NCI-H510A (cell line): ENCODE results near the gene CX3CL1.

ENCODE experiments used
- DNase-seq: peaks from one replicate; lab custom pipeline; 2025; lab: John Stamatoyannopoulos, UW

Gene CX3CL1

DNA sequence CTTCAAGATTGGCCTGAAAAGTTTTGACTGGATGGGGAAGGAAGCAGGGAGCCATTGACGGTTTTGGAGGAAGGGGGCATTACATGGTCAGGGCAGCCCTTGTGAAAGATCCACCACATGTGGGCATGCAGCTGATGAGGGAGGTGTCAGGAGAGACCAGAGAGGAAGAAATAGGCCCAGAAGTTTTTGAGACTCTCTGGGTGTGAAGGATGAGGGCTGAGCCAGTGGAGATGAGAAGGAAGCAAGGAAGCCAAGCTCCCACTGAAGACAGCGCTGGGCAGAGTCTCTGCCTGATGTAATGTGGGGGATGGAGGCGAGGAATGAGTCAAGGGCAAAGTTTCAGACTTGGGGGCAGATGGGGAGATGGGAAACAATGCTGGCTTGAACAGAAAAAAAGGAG, 32.8 kb downstream of the CX3CL1 start:
- no peak for DNase-seq

DNA sequence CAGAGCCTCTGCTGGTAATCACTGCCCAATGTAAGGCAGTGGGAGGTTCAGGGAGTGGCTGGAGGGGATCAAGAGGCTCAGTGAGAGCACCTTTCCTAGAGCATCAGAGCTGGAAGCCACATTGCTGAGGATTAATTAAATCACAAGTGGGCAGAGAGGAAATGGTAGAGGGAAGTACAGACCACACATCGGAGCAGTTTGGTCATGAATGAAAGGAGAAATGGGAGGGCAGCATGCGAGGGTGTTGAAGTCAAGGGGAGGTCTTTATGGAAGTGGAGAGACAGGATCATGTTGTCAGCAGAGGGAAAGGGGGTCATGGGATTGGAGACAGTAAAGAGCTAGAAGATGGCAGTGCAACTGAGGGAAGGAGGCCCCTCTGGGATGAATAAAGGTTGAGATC, 34.6 kb downstream of the CX3CL1 start:
- DNase-seq, result no peak

DNA sequence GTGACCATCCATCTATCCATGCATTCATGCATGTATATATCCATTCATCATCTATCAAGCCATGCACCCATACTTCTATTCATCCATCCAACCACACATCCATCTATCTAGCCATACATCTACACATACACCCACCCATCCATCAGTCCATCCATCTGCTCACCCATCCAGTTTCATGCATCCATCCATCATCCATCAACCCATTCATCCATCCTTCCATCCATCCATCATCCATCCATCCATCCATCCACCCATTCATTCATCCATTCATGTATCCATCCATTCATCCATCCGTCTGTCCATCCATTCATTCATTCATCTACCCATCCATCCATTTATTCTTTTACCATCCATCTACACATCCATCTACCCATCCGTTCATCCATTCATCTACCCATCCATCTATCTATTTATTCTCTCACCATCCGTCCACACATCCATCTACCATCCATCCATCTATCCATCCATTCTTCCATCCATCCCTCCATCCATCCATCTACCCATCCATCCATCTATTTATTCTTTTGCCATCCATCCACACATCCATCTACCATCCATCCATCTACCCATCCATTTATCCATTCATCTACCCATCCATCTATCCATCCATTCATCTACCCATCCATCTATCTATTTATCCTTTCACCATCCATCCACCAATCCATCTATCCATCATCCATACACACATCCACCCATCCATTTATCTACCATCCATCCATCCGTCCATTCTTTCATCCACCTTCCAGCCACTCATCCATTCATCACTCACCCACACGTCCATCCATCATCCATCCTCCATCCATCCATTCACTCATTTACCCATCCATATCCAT, 35.4 kb downstream of the CX3CL1 start:
- DNase-seq, result no peak

DNA sequence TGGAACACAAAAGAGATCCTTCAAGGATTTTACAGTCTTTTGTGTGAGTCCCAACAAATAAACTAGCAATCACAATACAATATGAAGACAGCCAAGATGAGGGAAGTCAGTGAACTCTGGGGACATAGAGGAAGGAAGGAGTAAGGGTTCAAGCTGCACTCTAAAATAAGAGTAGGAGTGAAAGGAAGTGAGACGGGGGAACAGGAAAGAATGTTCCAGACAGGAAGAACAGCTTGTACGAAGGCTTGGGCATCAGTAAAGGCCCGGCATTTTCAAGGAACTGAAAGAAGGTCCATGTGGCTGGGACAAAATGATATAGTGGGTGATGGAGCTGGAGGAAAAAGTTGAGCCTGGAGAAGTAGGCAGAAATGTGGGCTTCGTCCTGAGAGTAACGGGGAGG, 36.8 kb downstream of the CX3CL1 start:
- no peak for DNase-seq

DNA sequence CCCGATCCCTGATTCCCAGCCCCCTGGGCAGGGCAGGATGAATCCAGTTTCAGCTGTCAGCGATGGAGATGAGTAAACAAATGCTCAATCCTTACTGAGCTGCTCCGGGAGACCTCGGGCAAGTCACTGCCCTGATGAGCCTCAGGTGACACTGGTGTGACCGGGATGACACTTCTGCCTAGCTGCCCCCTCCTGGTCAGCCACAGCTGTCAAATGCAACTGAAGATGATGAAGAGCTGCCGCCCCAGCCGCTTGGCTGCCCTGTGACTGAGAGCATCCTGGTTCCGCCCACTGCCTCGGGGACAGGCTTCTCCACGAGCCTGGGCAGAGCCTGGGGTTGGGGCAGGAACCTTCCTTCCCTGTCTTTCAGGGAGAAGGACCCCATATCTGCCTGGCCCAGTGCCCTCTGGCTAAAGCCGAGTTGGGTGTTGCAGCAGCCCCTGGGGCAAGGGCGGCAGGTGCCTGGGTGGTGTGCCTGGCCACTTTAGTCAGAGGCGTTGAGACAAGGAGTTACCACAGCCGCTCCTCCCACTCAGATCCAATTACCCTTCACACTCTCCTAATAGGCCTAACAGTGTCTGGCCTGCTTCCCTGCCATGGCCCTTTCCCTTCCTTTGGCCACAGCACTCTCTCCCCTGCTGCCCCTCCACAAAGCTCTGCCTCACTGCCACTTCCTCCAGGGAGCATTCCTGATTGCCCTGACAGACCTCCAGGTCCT, 37.7 kb downstream of the CX3CL1 start:
- DNase-seq, result peak; percentile 61

DNA sequence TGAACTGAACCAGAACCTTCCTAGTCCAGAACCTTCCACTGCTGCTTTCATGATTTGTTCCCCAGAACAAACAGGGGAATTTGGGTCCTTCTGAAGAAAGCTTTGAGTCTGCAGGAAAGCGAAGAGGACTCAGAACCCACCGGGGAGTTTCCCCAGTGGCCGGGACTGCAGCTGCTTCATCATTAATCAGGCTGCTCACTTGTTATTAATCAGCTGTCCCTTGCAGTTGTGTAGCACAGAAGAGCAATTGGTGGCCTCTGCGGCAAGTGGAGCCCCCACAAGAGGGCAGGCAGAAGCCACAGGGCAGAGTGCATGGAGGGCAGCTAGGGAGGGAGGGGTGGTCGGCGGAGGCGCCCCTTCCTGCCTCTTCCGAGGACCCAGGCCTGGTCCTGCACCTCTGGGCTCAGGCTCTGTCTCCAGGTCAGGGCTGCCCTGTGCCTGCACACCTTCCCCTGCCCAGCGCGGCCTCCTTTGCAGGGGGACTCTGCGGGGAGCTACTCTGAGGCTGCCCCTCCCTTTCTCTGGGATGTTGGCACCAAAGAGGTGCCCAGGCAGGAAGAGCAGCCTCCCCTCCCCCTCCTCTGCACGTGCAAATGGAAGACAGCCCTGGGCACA, 39.2 kb downstream of the CX3CL1 start:
- no peak for DNase-seq

DNA sequence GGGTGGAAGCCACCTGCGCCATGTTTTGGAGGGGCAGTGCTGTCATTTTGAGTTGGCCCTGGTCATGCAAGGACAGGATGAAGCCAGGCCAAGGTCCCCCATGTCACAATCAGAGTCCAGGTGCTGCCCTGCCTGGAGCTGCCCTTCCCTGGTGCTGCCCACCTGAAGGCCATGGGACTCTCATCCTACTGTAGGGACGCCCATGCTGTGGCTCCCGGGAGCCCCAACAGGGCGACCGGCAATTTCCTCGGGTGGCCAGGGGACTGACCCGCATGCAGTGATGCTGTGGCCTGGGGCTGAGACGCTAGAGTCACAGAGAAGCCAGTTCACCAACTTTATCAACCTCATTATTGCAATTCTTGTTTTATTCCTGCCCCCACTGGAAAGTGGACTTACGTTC, 40.3 kb downstream of the CX3CL1 start:
- DNase-seq, result no peak

DNA sequence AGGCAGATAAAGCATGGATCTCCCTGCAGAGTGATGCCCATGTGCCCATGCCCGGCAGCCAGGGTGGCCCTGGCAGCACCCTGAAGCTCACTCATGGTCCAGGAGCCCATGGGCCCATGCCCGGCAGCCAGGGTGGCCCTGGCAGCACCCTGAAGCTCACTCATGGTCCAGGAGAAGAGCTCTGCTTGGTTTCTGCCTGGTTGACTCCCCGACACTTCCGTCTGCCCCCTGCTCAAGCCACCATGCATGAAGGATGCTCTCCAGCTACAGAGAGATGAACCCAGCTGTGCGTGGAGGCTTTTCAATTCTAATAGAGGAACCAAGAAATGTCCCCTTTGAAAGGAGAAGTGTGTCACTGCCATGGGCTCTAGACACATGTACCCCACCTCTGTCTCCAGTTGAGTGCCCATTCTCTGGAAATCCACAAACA, 41.0 kb downstream of the CX3CL1 start:
- DNase-seq, result no peak

DNA sequence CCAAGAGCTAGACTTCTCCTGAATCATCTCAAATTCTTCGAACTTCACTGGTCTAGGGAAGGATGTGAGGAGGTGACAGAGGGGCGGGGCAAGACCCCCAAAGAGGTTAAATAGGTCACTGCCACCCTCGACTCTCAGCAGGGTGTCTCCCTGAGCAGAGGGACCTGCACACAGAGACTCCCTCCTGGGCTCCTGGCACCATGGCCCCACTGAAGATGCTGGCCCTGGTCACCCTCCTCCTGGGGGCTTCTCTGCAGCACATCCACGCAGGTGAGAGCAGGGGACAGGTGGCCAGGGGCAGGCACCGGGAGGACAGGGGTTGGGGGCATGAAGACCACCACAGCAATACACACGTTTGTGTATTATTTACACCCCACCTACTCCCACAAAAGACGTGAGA, 41.4 kb downstream of the CX3CL1 start:
- no peak for DNase-seq

DNA sequence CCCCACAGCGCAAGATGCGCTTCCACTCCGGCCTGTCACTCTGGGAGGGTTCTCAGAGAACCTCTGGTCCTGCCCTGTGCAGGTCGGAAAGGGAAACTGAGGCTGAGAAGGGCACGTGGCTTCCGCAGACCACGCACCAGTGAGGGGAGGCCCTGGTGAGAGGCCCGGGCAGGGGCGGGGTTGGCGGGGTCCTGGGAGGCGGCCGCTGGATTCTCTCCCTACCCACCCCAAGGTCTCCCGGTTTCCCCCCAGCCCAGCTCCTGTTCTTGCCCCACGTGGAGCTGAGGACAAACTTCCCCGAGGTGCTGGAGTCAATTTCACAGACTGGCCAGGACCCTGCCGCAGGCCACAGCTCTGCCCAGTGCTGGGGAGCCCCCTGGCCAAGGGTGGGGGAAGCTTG, 43.8 kb downstream of the CX3CL1 start:
- DNase-seq, result no peak

DNA sequence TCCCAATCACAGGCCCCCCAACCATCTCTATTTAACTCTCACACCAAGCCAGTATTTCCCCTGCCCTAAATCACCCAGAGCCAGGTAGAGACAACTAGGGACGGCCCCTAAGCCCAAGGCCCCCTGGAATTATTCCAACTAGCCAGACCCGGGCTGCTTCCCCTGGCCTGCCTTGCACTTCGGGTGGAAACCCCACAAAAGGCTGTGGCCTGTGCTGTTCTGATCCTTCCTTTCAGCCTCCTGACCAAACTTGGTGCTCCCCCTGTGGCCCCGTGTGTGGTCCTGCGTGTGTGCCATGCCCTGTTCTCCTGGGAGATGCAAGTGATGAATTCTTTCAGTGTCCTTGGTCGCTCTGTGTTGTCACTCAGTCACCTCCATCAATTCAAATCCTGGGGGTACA, 47.2 kb downstream of the CX3CL1 start:
- no peak for DNase-seq

DNA sequence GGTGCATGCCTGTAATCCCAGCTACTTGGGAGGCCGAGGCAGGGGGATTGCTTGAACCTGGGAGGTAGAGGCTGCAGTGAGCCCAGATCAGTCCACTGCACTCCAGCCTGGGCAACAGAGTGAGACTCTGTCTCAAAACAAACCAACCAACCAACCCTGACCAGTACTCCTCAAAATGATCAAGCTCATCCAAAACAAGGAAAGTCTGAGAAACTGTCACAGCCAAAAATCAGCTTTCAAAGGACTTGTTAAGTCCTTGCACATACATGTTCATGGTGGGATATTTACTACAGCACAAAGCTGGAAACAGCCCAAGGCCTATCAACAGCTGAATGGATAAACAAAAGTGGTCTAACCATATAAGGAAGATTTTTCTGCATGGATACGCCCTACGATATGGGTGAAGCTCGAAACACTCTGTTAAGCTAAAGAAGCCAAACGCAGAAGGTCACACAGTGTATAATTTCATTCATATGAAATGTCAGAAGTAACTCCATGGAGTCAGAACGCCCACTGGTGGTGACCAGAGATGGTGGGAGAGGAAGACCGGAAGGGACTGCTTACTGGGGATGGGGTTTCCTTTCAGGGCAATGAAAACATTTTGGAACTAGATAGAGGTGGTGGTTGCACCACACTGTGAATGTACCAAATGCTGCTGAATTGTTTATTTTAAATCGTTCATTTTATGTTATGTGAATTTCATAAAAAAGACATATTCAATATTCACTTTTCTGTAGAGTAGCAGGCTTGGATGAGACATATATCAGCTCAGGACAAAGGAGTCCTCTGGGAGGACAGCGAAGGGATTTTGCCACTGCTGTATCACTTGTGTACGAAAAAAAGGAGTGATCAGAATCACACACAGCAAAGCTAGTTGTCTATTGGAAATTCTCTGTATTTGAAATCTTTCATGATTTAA, 50.0 kb downstream of the CX3CL1 start:
- peak; percentile 49 for DNase-seq

DNA sequence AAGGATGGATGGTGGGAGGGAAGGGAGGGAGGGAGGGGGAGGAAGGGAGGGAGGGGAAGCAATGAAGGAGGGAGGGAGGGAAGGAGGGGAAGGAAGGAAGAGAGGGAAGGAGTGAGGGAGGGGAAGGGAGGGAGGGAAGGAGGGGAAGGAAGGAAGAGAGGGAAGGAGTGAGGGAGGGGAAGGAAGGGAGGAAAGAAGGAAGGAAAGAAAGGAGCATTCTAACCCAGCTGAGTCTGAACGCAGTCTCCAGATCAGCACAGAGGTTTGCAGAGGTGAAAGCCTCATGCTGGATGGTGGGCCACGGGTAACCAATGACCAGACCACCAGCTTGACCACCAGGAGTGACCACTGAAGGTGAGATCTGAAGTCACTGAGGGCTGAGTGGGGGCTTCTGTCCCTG, 50.9 kb downstream of the CX3CL1 start:
- DNase-seq, result no peak

DNA sequence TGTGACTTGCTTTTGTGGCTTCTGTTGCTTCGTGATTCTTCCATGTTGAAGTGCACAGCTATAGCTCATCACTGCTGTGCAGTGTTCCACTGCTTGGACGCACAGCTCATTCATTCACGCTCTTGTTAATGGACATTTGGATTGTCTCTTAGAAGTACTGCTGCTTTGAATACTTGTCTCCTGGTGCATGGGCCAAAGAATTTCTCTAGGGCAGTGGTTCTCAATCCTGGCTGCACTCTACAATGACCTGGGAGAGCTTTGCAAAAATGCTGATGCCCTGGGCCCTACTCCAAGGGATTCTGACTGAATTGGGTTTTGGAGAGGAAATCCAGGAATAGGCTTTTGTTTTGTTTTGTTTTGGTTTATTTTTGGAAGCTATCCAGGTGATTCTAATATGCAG, 52.3 kb downstream of the CX3CL1 start:
- DNase-seq, result no peak

DNA sequence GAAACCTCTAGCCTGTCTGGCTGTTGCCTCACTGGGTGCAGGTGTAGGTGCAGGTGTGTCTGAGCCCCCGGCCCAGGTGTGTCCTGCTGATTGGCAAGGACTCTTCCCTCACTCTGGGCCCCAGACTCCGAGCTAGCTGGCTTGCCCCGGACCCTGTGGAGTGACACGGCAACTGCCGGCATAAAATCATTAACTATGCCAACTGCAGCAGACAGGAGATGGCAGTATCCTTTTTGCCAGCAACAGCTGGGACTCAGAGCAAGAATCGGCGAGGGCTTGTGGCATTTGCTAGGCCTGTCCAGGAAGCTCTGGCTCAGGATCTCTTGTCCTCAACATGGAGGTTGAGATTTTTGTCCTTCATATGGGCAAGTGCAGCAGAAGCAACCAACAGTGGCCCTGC, 54.1 kb downstream of the CX3CL1 start:
- no peak for DNase-seq

DNA sequence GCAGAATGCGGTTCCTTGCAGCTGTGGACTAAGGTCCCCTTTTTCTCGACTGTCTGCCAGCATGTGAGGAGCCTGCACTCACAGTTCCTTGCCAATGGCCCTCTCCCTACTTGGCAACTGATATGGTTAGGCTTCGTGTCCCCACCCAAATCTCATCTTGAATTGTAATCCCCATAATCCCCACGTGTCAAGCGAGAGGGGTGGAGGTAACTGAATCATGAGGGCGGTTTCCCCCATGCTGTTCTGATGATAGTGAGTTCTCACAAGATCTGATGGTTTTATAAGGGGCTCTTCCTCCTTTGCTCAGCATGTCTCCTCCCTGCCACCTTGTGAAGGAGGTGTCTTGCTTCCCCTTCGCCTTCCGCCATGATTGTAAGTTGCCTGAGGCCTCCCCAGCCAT, 55.0 kb downstream of the CX3CL1 start:
- DNase-seq, result no peak

DNA sequence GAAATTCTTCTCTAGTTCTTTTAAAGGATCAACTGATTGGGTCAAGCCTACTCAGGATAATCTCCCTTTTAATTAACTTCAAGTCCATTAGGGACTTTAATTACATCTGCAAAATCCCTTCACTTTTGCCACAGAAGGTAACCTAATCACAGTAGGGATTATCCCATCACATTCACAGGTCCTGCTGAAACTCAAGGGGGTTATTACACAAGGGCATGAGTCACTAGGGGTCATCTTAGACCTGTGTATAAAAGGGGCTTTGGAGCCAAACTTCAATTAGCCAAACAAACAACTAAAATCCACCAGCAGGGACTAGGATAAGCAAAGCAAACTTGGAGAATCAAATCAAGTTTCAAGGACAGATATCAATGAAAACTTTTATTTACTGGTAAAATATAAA, 55.5 kb downstream of the CX3CL1 start:
- DNase-seq, result no peak

DNA sequence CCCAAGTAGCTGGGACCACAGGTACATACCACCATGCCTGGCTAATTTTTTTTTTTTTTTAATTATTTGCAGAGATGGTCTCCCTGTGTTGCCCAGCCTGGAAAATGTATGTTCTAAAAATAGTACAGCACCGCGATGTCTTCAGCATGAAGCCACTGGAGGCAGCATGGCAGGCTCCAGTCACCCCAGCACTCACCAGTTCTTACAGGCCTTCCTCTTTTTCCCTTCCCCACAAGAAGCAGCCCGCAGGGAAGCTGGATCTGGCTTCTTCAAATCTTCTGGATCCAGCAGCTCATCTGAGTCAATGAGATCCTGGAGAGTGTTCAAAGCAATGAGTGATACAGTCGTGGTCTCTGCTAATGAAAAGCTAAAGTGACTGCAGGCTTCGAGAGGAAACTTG, 58.7 kb downstream of the CX3CL1 start:
- no peak for DNase-seq

DNA sequence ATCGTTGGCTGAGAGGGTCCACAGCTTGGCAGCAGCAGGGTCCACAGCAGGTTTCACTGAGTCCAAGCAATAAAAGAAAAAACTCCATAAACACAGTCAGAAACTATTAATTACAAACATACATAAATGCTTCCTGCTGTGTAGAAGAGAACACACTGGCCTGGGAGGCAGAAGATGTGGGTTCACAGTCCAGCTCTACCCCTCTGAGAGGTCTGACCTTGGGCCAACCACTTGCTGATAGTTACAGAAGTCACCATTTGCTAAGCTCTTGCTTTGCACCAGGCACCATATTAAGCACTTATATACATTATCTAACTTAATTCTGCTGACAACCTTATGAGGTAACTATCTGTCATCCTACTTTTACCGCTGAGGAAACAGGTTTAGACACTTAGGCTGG, 60.2 kb downstream of the CX3CL1 start:
- no peak for DNase-seq

DNA sequence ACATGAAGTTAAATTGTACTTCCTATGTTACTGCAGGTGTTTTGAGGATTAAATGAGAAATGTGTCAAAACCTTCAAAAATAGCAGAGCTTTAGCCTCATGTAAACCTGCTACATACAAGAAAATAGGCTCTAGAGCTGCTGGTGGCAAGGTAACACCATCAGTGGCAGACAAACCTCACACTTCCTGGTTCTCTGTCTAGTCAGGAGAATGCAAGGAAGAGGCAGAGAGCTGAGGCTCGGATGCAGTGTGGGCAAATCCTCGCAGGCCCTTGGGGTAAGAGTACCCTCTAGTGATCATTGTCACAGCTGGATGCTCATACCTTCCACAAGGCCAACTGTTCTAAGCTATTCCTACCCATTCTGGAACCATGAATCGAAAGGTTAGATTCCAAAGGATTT, 60.7 kb downstream of the CX3CL1 start:
- DNase-seq, result no peak

DNA sequence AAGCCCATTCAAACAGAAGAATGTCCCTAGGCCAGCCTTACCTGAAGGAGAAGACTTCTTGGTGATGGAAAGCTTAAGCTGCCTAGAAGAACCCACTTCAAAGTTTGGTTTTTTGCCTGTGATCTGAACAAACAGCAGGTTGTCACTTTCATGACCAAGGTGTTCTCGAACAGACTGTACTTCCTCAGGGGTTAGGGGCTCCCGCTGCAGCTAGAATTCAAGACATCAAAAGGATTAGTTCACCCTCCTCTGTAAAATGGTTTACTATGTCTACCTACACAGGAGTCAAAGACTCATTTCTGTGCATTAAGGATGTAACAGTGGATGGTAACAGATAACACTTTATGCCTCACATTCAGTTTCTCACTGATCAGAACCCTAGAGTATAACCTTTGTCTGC, 61.7 kb downstream of the CX3CL1 start:
- DNase-seq, result no peak
